A204.1 (cell line): Measurements from ENCODE around the gene FOXS1.
"Not testable (repeated sequence)": the region's sequence is repeated elsewhere in the genome, so short reads cannot be mapped to it uniquely, and the experiment has no call there.

Experiments
- FAIRE-seq: peaks from 2 replicates; lab custom pipeline; 2012; peaks lifted over from hg19 to GRCh38; lab: Jason Lieb, UNC

The FOXS1 gene

DNA sequence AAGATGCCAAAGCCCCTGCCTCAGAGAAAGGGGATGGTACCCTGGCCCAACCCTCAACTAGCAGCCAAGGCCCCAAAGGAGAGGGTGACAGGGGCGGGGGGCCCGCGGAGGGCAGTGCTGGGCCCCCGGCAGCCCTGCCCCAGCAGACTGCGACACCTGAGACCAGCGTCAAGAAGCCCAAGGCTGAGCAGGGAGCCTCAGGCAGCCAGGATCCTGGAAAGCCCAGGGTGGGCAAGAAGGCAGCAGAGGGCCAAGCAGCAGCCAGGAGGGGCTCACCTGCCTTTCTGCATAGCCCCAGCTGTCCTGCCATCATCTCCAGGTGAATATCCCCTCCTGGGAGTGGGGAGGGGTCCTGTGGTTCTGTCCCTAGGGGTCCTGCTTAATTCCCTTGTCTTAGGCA lies 25.2 kb downstream of the FOXS1 start:
- no peak for FAIRE-seq

DNA sequence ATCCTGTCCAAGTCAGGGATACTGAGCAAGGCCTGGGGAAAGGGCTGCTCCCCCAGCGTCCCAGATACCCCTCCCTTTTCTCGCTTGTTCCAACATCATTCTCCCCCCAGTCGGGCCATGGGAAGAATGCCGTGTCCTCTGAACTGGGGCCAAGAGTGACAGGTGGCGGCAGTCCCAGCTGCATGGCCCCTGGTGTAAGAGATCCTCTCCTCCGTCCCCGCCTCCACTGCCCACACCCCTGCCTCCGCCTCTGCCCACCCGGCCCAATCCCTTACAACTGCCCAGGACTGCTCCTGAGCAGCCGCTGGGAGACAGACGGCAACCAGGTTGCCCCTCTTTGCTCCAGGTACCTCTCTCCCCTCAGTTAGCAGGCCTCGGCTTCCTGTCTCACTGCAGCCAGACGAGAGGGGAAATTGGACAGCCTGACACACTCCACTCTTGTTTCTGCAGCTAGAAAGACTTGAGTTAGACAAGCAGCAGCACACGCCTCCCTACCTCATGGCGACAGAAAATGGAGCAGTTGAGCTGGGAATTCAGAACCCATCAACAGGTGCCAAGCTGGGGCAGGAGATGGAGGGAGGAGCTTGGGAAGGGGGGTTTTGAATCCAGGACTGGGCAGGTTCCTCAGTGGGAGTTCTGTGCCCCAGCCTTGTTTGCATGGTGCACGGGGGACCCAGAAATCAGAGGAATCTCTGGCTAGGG lies 26.2 kb downstream of the FOXS1 start, which contains the start of gene MYLK2:
Gene MYLK2, plus strand, starts transcription at position 274 of the 702 bp plus-strand sequence. Its CDS starts 225 bp downstream, at position 499.
- FAIRE-seq = no peak

DNA sequence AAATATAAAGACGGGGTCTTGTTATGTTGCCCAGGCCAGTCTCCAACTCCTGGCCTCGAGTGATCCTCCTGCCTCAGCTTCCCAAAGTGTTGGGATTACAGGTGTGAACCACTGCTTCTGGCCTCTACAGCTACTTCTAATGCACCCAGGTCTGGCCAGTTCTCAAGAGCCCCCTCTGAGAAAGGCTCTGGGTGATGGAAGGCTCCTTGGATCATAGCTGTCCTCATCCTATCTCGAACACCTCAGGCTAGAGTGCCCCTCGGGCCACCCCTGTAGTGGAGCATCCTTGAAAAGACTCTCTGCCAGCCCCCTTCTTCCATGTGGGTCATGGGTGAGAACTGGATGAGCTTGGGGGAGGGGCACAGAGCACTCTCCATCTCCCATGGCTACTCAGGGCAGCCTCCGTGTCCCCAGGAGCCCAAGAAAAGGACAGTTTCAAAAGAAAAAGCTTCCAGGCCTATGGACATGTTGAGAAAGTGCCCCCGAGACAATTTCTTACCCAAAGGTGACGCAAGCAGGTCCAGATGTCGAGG lies 27.0 kb downstream of the FOXS1 start:
- no peak for FAIRE-seq

DNA sequence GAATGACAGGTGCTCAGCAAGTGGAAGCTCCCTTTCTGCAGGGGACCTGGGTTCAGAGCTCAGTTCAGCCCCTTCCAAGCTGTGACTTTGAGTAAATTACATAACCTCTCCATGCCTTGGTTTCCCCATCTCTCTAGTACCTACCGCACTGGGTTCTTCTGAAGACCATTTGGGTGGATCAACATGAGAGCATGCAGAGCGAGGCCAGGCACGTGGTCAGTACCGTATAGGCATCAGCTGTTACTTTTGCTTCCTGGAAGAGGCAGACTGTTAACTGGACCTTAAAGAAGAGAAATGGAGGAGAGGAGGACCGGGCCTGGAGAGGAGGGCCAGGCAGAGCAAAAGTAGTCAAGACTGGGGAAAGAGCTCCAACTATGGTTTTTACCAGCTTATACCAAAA lies 27.9 kb downstream of the FOXS1 start:
- no peak for FAIRE-seq

DNA sequence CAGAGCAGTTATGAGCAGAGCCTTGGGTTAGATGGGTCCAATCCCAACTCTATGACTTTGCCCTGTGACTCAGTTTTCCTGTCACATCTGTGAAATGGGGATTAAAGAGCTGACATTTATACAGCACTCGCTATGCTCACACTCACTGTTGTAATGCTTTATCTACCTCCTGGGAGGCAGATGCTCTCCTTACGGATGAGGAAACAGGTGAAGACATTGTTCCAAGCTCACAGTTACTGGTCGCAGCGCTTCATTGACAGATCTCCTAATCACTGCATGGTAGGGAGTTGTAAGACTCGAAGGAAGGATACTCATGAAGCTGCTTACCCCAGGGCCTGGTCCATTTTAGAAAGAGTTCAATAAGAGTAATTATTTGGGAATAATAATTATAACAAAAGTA lies 29.2 kb downstream of the FOXS1 start:
- FAIRE-seq = no peak

DNA sequence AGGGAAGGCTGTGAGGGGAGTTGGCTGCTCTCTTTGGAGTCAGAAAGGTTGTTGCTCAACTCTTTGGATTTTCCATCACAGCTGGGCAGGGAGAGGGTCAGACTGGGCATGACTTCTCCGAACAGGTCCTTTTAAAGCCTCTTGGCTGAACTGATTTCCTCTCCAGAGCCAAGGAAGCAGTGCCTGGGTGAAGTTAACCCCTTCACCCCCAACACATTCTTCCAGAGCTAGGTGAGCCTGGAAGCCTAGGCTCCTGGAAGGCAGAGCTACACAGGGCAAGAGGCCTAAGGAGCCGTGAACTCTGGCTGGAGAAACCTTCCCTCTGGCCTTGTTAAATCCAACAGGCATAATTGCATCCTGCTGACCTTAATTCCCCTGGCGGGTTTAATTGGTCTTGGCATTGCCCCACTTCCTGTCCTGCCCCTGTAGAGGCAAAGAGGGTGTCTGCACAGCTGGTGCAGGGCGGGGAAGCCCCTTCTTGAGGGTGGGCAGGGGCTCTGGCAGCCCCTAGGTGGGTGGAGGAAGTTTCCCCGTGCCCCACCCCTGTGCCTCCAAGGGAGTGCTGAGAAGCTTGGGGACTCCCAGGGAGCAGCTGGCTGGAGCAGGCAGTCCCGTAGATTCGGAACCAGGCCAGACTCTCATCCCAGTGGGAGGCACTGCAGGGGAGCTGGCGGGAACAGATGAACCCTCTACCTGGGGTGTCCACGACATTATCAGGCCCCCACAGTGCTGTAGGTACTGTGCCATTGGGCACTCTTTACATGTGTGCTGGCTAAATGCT lies 29.8 kb downstream of the FOXS1 start:
- no peak for FAIRE-seq

DNA sequence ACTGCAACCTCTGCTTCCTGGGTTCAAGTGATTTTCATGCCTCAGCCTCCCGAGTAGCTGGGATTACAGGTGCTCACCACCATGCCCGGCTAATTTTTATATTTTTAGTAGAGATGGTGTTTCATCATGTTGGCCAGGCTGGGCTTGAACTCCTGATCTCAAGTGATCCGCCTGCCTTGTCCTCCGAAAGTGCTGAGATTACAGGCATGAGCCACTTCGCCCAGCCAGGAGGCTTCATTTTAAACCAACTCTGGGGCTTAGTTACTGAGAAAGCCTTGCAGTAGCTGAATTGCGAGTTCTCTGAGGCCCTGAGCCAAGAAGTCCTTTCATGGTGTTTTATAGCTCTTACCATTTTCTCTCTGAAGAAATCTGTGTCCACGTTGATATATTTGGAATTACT lies 31.3 kb downstream of the FOXS1 start:
- not testable (repeated sequence) for FAIRE-seq

DNA sequence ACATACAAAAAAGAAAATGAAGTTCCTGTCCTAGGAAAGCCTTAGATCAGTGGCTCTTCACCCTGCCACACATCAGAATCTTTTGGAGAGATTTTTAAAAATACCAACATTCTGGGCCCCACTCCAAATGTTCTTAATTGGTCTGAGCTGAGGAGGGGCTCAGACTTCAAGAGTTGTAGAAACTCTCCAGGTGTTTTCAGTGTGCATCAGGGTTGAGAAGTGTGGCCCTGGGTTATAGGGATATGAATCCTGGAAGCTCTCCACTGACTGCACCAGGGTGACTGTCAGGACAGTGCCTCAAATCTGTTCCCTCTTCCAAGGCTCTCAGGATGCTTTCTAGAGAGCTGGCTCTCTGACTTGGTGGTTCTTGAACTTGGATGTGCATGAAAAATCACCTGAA lies 31.8 kb downstream of the FOXS1 start:
- FAIRE-seq = no peak

DNA sequence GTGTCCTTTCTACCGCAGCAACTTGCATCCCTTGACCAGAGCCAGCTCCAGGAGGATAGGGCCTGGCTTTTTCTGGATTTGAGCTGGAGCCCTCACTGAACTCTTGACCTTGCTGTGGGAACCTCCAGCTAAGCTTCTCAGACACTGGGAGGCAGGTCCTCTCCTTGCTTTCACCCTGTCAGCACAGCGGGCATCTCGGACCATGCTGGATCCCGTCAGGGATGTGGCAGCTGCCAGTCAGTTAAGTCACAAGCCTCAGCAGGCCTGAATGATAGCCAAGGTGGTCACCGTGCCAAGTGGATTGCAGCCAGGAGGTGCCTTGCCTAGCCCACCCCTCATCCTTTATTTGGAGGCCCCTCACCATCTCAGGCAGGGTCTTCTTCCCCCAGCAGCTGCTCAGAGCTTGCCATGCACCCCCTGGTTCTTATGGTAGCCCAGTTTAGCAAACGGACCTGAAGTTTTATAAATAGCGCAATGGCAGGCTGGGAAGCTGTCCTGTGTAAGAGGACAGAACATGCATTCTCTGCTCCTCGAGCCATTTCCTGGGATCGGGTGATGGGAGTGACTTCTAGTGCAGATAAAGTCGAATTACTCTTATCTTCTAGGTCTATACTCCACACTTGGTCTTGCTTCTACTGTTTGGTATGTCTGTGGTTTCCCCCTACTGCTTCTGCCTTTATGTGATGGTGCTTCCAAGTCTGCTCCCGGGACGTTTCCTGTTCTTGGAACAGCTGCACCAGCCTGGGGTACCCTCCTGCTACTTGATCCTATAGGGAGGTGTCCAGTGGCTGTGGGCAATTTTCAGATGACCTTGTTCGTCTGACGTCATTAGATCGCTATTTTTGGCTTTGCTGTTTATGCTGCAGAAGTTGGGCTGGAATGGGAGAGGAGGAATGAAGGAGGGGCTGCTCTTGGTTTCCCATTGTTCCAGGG lies 33.3 kb downstream of the FOXS1 start:
- no peak for FAIRE-seq

DNA sequence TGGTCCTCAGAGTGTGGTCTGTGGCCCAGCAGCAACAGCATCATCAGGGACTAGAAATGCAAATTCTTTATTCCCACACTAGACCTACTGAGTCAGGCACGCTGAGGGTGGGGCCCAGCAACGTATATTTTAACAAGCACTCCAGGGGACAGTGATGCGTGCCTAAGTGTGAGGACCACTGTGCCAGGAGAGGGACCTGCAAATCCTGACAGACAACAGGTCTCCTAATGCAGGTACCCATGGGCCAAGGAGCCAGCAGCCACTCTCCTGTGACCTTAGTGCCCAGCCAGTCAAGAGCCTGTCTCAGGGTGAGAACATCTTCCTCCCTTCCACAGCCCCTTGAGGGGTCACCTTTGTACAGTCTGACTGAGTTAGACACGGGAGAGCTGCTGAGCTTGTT lies 34.2 kb downstream of the FOXS1 start:
- FAIRE-seq = no peak

DNA sequence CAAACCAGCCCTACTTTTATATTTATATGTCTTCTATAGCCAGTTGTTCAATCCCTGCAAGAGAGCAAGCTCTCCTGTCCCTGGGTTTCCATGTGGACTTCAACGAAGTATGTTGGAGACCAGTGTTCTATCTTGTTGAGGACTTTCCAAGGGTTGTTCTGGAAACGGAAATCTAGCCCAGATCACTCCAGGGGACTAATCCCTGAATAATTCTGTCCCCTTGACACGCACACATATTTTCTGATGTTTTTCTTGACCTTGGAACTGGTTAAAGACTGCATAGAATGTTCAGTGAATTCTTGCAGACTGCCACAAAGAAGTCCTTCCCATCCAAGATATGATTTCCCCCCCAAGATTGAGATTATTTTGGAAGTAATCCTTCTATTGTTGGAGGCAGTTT lies 35.7 kb downstream of the FOXS1 start:
- FAIRE-seq = no peak

DNA sequence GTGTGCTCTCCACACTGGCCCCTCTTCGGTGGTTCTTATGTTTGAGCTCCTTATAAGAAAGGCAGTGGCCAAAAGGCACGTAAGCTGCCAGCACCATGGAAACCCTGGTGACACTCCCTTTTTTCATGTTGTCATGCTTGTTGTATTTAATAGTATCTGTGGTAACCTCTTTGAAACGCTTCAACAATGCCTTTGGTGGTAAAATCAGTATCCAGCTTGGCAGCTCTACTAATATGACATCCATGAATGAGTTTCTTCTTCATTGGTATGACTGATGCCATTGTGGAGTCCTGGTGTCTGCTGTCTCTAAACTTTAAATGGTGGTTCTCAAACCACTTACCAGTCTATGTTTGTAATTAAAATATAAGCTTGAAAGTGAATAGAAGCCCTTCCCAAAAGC lies 36.9 kb downstream of the FOXS1 start:
- FAIRE-seq = no peak

DNA sequence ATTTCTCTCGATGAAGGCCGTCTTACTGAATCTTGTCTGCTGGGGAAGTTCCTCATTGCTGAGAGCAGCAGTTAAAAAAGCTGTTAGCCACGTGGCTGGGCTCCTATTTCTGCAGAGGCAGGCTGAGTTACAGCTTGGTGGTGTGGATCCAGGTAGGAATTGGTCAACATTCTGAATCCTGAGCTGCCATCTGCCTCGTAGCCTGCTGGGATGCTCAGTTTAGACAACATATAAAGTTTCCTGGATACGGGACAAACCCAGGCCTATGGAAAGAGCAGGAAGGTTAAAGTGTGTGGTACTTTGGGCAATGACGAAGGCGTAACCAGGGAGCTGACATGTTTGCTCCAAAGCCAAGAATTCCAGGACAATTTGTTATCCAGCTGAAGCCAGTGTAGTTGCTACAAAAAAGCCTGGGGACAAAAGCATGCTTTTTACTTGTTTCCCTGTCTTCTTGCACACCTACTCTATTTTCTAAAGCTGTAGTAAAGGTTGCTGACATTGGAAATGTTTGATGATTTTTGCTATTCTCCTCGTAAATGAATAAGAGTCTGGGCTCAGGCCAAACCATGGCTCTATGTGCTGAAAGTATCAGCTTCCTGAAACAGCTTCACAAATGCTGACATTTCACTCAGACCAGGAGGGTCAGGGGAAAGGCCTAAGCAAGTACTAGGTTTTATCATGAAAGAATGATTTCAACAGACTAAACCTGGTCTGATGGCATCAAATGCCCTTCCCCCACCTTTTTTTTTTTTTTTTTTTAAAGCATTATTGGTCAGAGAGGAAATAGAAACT lies 38.6 kb downstream of the FOXS1 start:
- no peak for FAIRE-seq

DNA sequence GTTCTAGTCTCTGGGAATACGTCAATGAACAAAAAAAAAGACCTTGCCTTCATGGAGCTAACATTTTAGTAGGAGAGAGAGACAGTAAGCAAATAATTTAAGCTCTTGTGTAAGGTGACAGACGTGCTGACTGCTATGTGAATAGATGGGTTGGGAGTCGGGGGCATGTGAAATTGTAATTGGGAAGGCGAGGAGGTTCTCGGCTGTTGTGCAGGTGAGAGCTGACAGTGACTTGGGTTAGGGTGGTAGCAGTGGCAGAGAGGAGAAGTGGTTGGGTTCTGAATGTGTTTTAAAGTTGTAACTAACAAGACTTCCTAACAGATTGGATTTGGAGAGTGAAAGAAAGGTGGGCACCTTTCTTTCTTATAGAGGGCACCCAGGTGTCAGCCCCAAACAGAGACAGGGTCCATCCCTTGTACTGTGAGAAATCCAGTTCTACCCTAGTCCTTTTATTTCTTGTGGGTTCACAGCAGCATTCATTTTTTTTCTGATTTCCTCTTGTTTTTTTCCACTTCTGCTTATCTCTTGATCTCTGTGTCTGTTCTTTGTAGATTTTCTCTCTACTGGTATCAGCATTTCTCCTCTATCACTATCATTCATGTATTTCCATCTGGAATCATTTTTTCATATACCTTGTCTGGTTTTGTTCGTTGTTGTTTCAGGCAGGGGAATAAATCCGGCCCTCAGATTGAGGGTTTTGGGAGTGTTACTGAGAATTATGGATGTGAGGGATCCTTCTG lies 41.7 kb downstream of the FOXS1 start:
- FAIRE-seq = no peak

DNA sequence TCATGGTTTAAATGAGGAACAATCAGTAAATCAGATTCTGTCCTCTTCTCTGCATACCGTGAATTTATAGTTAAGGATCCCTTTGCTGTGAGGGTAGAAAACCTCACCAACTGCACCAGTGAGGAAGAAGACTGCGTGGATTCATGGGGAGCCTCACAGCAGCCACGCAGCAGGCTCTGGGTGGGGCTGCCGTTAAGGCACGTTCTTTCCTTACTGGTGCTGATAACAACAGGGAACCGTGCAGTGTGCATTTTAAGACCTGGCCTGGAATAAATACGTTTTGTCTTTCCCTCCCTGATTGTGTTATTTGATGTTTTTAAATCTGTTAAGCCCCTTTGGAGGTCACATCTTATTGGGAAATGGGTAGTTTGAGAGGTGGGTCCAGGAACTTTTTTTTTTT lies 43.9 kb downstream of the FOXS1 start:
- FAIRE-seq = no peak

DNA sequence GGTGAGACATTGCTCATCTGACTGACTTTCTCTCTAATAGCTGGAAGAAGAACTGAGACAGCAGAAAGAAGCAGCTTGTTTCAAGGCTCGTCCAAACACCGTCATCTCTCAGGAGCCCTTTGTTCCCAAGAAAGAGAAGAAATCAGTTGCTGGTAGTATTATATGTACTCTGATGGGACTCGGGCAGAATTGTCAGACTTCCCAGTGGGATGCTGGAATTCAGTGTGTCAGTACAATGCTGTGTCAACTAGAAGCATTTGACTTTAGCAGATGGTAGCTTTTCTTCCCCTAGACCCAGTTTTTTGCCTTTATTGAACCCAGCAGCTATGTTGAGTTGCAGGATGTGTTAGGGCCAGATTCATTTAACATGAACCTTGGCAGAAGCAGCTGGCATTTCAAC lies 48.0 kb downstream of the FOXS1 start:
- no peak for FAIRE-seq
